Ovary (tissue), 9 donors: ENCODE data around the gene SHISA9. TPM values are rescaled to one million over a fixed set of nuclear protein-coding genes. Genes with fewer than 3 reads are reported as not detected.

Source experiments
- DNase-seq, 5 donors: peaks; one replicate each; pipeline ENCODE4 v3.0.0-alpha.2; 2019 to 2020
- H3K27ac ChIP-seq, 2 donors: fragments of 200-600 bp; one replicate each; pipeline versions ENCODE4 v1.5.1 to v1.8.0; 2019 to 2022
- H3K27me3 ChIP-seq: fragments of 200-600 bp; one replicate; pipeline ENCODE4 v1.8.0; 2022
- H3K36me3 ChIP-seq: fragments of 200-600 bp; sonication (generic); one replicate; pipeline ENCODE4 v1.5.1; 2019
- H3K4me1 ChIP-seq: one replicate; pipeline ENCODE4 v1.8.1; 2013; ENCODE audit warnings: mild to moderate bottlenecking, moderate library complexity; ENCODE audit not compliant: insufficient read depth
- H3K4me3 ChIP-seq: fragments of 200-600 bp; sonication (generic); one replicate; pipeline ENCODE4 v1.5.1; 2017
- H3K9me3 ChIP-seq, 2 donors: fragments of 200-600 bp in 1 of 2; sonication (generic) in 1 of 2; one replicate each; pipeline versions ENCODE4 v1.5.1 to v1.8.1; 2013 to 2019; ENCODE audit warnings: mild to moderate bottlenecking in 1 of 2, moderate library complexity in 1 of 2
- EP300 ChIP-seq: sonication (generic); formaldehyde crosslinking; IDR thresholded peaks from one replicate; pipeline ENCODE4 v1.6.1; 2017; ENCODE audit warnings: antibody characterized with exemption
- POLR2A ChIP-seq: fragments of 450-650 bp; IDR thresholded peaks from one replicate; pipeline ENCODE4 v1.6.1; 2017; ENCODE audit warnings: antibody characterized with exemption, mild to moderate bottlenecking, moderate library complexity
- WGBS, 3 donors: extraction: QIAGEN DNeasy Blood & Tissue Kit in 1 of 3; methylation state at CpG; one replicate each; pipeline versions ENCODE4 v1.1.5 to v1.1.7; 2013 to 2017; 5-methylcytosine and 5-hydroxymethylcytosine counted together
- intact Hi-C, 4 donors: fragments of 100-400 bp; cut with DNase I; formaldehyde crosslinking; loops; one replicate each; pipeline versions ENCODE4 v1.11.0 to v1.15.1; 2022 to 2023
- polyA plus RNA-seq, 2 donors: library from polyadenylated mRNA; stranded (reverse); fragments of 200-250 nt in 1 of 2; fragments of 350-450 nt in 1 of 2; fragmentation: Illumina TruSeq in 1 of 2; extraction: RNeasy Lipid Tissue Mini Kit (QIAGEN cat#74804) in 1 of 2; gene quantifications; one replicate each; pipeline ENCODE4 v1.2.3, GENCODE V29; 2013 to 2014
- total RNA-seq, 7 donors: library from RNA; depleted of rRNA in 2 of 7; stranded (reverse); fragments of >200 nt in 2 of 7; fragmentation: NEBNext Ultra II Directional in 3 of 7; extraction: Animal tissue kit (Norgen Biotek cat#: 25700) in 3 of 7; gene quantifications; one replicate each; pipeline versions ENCODE4 v1.1.0 to v1.2.4, GENCODE V29; 2016 to 2023
- TF ChIP-seq, protein P1 (sequence below), 3 donors: fragments of 450-650 bp in 2 of 3; fragments of 200-600 bp in 1 of 3; IDR thresholded peaks; one replicate each; pipeline versions ENCODE4 v1.5.1 to v1.8.0; 2016 to 2022; ENCODE audit warnings: antibody characterized with exemption in 3 of 3, mild to moderate bottlenecking in 1 of 3
- donor health status: DM: no; HTN: no; CAD: no; lungs with moderate emphysema.
- donor health status: DM: no; HTN: no; CAD: no.
- donor health status: Bipolar disorder and iron deficiency.
- donor health status: DM: yes; HTN: yes; CAD: no.
- donor health status: DM: no; HTN: no; CAD: no.
- donor health status: DM: yes; HTN: yes; CAD: no.

SHISA9 gene
- total and polyA plus RNA-seq, 9 donors, result 0.03 to 0.47 (median 0.12) TPM; not detected in 3

GRCh38 chr16:13242201-13242600 is 340.8 kb downstream of the SHISA9 start:
- DNase-seq, result no peak
- no peaks in the 10 kb centered on the region for H3K9me3 ChIP-seq
- intact Hi-C loops, result no loop called here
- H3K36me3 ChIP-seq, result no peaks in the 10 kb centered on the region
- no peak overlapping the region for H3K27ac ChIP-seq
- H3K27me3 ChIP-seq, result no peaks in the 10 kb centered on the region
- TF ChIP-seq POLR2A, result no peak
- TF ChIP-seq, protein P1, sequence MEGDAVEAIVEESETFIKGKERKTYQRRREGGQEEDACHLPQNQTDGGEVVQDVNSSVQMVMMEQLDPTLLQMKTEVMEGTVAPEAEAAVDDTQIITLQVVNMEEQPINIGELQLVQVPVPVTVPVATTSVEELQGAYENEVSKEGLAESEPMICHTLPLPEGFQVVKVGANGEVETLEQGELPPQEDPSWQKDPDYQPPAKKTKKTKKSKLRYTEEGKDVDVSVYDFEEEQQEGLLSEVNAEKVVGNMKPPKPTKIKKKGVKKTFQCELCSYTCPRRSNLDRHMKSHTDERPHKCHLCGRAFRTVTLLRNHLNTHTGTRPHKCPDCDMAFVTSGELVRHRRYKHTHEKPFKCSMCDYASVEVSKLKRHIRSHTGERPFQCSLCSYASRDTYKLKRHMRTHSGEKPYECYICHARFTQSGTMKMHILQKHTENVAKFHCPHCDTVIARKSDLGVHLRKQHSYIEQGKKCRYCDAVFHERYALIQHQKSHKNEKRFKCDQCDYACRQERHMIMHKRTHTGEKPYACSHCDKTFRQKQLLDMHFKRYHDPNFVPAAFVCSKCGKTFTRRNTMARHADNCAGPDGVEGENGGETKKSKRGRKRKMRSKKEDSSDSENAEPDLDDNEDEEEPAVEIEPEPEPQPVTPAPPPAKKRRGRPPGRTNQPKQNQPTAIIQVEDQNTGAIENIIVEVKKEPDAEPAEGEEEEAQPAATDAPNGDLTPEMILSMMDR (IDR thresholded peaks at IDR 0.05), result no peak
- no peak for TF ChIP-seq EP300
- no peak overlapping the region for H3K4me3 ChIP-seq
- WGBS, 3 donors, result 75 to 84% (median 76%) methylated on average over 3 of the region's 3 CpGs
- no peaks in the 10 kb centered on the region for H3K4me1 ChIP-seq

DNA sequence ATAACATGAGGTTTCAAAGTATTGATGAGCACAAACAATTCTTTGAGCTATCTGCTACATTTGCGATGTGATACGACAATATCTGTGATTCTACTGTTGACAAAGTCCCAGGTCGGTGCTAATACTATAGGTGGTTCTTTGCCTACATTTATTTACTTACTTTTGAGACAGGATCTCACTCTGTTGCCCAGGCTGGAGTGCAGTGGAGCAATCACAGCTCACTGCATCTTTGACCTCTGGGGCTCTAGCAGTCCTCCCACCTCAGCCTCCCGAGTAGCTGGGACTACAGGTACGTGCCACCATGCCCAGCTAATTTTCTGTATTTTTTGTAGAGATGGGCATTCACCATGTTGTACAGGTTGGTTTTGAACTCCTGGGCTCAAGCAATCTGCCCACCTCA is 343.4 kb downstream of the SHISA9 start:
- no peaks in the 10 kb centered on the region for H3K27me3 ChIP-seq
- no peaks in the 10 kb centered on the region for H3K9me3 ChIP-seq
- intact Hi-C loops, result no loop called here
- H3K27ac ChIP-seq, result no peak overlapping the region
- DNase-seq, result no peak
- no peaks in the 10 kb centered on the region for H3K4me1 ChIP-seq
- no peaks in the 10 kb centered on the region for H3K36me3 ChIP-seq
- 82 to 87% (median 82%) methylated on average over 5 of the region's 5 CpGs for WGBS, 3 donors
- H3K4me3 ChIP-seq, result no peak overlapping the region
- no peak for TF ChIP-seq EP300

- H3K4me1 ChIP-seq, result no peaks in the 10 kb centered on the region
- H3K36me3 ChIP-seq, result no peaks in the 10 kb centered on the region
- H3K27me3 ChIP-seq, result no peaks in the 10 kb centered on the region
- 53 to 58% (median 56%) methylated on average over 6 of the region's 6 CpGs for WGBS, 3 donors
- intact Hi-C loops, result no loop called here
- TF ChIP-seq, protein P1 (IDR thresholded peaks at IDR 0.05), result no peak
- TF ChIP-seq POLR2A (no peak), EP300 (no peak)
- no peak for DNase-seq
- H3K27ac ChIP-seq, result no peak overlapping the region
- H3K9me3 ChIP-seq, result no peaks in the 10 kb centered on the region
- no peak overlapping the region for H3K4me3 ChIP-seq
Measured at GRCh38 chr16:13245713-13246377, 344.4 kb downstream of the SHISA9 start.

DNA sequence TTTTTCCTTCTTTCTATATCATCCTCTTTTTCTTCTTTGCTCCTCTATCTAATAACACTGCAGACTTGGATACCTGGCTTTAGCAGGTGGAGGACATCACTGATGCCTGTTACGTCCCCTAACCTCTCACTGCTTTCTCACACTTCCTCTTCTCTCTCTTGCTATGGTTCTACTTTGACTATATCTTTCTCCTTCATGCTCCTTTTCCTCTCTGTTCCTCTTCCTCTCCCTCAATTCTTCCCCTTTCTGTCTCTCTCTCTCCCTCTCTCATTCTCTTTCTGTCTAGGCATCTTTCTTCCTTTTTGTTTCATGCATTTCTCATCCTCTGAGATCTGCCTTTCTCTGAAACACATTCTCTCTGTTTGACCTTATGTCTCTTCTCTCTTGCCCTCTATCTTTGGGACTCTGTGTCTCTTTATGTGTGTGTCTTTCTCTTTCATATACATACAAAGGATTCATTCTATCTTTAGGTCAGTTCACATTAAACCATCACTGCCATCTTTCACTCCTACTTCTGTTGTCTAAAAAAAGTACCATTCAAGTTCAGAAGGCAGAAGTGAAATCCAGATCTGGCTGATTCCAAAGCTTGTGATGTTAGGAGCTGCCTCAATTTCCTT is 353.7 kb downstream of the SHISA9 start:
- no peak overlapping the region for H3K4me3 ChIP-seq
- WGBS, 3 donors, result 56 to 62% (median 58%) methylated on average over 1 of the region's 1 CpG
- H3K36me3 ChIP-seq, result no peaks in the 10 kb centered on the region
- TF ChIP-seq EP300, result no peak
- TF ChIP-seq POLR2A, result no peak
- TF ChIP-seq, protein P1 (IDR thresholded peaks at IDR 0.05), result no peak
- DNase-seq, result no peak
- H3K4me1 ChIP-seq, result no peaks in the 10 kb centered on the region
- intact Hi-C loops, result no loop called here
- H3K27ac ChIP-seq, result no peak overlapping the region
- peaks cover 0 to 4% of the 10 kb centered on the region in 2 donors for H3K9me3 ChIP-seq
- H3K27me3 ChIP-seq, result no peaks in the 10 kb centered on the region
